GM21576 (cell line): ENCODE measurements around the gene AMPD3.
"Not testable (repeated sequence)": the region's sequence is repeated elsewhere in the genome, so short reads cannot be mapped to it uniquely, and the experiment has no call there.

Source experiments
- ATAC-seq: cut with Tn5 transposase; IDR thresholded peaks from one replicate; pipeline ENCODE4 v1.9.1; 2021; ENCODE audit warnings: mild to moderate bottlenecking, moderate library complexity; ENCODE audit not compliant: unreplicated experiment

AMPD3 gene

DNA sequence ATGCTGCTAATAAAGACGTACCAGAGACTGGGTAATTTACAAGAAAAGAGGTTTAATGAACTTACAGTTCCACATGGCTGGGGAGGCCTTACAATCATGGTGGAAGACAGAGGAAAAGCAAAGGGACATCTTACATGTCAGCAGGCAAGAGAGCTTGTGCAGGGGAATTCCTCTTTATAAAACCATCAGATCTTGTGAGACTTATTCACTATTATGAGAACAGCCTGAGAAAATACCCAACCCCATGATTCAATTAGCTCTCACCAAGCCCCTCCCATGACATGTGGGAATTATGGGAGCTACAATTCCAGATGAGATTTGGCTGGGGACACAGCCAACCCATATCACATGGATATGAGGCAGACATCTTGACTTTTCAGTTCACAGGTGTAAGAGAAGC lies 18.4 kb upstream of the AMPD3 start:
- ATAC-seq, result not testable (repeated sequence)

DNA sequence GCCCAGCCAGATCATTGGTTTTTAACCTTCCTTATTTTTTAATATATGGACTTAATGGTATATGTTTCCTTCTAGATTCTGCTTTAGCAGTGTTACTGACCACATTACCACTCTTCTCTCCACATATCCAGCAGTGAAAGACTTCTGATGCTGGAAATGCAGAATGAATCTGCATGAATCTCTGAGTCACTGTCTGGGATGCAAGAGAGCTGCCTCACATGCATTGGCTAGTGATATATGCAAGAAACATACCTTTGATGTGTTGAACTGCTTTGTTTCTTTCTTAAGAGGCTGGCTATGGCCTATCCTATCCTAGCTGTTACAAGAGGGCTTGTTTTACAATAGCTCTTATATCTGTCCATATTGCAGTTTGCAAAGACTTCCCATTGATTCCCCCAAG lies 16.6 kb upstream of the AMPD3 start:
- no peak for ATAC-seq

DNA sequence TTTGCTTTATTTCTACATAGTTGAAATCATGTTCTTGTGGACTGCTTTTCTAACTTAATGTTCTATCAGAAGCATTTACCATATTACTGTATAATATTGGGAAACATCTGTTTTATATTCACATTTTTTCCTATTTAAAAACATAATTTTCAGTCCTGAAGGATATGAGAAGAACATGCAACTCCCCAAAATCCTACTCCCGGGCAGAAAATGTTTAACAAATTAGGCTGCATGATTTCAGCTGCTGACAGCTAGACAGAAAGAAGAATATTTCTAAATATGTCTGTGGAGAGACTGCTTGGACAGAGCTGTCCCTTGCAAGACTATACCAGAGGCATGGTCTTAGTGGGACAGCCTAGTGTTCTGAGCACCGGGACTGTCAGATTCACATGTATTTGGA lies 15.7 kb upstream of the AMPD3 start:
- ATAC-seq, result no peak

DNA sequence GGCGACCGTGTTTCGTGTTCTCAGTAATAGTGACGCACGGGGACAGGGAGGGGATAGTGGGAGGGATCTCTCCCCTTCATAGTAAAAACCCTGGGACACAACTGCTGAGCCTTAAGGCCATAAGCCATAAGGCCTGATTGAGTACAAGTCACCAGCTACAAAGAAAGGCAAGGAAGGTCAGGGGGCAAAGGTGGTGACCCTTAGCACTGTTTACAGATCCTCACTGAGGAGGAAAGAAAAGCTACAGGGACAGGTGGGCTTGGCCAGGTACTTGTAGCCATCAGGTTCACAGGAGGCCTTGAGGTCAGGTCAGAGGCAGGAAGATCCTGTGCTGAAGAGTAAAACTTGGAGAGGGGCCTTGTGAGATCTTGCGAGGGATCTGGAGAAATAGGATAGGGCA lies 15.1 kb upstream of the AMPD3 start:
- ATAC-seq, result no peak

DNA sequence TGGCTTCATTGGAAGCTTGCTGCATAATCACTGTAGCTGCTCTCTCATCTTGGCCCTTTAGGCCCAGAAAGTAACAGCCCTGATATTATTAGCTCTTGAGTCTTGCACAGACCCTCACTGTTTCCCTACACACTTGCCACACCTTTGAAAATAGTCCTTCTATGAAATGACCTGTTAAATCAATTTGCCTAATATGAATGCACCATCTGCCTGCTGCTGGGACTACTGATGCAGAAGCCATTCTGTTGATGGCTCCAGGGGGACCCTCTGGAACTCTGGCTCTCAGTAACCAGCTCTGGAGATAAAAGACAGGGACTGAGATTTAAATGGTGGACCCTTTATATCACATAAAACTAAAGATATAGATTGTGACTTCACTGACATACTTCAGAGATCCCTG lies 14.7 kb upstream of the AMPD3 start:
- no peak for ATAC-seq

DNA sequence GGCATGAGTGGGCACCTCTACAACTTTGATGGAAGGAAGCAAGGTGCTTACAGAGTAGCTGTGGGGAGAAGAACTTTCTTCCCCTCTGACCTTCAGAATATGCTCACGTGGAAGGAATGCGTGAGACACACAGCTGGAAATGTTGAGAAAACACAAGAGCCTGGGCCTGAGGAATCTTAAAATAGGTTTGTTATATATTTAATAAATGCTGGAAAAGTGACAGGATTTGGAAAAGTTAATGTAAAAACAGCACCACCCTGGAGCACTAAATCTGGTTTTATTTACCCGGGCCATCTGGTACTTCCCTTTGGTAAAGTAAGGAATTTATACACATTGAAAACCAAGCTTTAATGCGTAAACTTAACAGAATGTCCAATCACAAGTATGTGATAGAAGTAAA lies 14.0 kb upstream of the AMPD3 start:
- no peak for ATAC-seq

DNA sequence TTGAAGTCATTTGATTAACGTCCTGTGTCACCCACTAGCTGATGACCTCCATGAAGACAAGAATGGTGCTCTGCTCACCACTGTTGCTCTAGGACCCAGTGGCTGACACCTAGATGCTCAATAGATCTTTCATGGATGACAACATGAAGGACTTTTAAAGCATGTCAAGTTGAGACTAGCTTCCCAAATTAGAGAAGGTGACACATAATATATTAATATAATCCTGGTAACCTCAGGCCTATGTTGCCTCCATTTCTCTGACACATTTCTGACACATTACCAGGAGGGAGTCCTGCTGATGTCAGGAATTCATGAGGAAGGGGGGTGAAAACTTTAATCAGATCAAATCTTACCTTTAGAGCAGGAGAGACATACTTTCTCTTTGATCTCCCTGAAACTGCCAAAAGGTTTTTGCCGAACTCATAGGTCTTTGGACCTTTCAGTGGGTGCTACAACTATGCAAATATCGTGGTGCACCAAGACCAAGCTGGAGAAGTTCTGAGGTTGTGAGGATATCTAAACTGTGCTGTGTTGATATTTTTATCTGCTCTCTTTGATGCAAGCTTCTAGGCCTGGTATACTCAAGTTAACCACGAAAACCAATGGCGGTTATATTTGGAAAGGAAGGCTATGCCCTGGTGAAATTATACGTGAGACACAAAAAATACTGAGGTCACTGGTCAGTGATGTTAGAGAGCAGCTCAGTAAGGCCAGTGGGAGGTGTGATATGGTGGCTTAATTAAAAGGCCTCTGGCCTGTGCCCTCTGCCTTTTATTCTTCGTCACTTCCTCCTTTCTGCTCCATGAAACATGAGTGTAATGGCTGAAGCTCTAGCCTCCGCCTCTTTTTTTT lies 13.2 kb upstream of the AMPD3 start:
- peak; percentile 92 for ATAC-seq

DNA sequence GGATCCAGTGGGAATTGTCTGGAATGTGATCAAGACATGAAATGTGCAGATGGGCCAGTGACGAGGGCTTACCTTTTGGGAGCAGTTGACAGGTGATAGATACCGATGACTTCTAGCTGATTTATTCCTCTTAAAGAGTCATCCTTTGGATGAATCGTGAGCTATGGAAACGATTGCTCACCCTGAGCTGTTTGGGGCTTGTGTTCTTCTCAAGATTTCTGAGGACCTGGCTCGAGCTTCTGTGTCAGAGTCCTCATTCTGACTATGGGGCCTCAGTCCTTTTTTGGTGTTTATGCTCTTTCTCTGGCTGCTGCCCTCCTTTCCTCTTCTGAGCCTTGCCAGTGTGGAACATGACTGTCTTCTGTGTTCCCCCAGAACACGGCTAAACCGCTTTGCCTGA lies 11.9 kb upstream of the AMPD3 start:
- ATAC-seq, result no peak

DNA sequence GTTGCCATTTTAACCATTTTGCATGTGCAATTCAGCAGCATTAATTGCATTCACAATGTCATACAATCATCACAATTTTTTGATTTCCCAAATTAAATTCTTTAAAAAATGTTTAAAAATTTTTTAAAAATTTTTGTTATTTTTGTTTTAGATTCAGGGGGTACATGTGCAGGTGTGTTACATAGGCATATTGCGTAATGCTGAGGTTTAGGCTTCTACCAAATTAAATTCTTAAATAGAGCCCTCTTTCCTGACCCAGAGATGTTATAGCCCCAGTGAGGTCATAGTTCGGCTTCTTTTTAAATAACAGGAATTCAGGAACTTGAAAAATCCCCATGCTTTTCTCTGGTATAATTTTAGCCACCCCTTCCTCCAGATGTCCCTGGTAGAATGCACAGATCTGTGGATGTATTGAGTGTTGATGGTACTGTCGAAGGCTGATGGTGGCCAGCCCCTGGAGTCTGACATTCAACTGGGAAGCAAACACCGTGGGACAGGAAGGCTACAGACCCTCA lies 11.3 kb upstream of the AMPD3 start:
- ATAC-seq, result no peak

DNA sequence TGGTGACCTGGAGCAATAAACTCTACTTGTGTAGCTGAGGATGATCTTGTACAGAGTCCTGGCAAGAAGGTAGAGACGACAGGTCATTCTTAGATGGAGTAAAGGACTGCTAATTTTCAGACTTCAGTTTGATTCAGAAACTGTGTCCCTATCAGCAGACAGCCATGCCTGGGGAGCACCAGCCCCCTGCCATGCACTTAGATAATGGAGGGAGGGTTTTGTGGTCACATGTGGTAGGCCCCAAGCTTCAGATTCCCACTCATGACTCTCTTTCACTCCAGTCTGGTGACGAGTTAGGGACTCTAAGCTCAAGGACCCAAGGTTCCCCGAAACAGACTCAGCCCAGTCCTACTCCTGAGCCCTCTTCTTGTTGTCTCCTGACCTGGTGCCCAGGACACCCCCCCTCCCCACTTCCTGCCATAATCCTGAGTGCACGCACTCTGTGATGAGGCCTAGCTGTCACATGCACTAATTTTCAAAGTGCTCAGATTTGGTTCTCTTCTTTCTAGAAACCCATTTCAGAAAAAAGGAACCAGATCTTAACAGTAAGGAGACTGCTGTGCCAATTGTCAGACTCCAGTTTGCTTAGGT lies 10.2 kb upstream of the AMPD3 start:
- no peak for ATAC-seq

DNA sequence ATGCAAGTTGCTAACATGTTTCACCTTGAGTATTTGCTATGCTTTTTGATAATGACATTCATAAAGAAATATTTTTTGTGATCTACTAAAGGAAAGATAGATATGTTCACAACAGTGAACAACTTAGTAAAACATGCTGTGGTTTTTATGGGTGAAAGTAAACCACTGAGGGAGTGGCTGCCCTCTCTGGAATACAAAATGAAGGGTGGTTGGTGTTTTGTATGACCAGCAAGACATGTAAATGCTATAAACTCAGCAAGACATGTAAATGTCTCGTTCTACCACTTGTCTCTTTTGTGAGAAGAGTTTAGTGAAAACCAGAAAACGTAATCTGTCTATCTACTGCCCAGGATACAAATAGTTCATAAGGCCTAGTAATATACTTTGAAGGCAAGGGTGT lies 7.6 kb upstream of the AMPD3 start:
- ATAC-seq, result no peak

DNA sequence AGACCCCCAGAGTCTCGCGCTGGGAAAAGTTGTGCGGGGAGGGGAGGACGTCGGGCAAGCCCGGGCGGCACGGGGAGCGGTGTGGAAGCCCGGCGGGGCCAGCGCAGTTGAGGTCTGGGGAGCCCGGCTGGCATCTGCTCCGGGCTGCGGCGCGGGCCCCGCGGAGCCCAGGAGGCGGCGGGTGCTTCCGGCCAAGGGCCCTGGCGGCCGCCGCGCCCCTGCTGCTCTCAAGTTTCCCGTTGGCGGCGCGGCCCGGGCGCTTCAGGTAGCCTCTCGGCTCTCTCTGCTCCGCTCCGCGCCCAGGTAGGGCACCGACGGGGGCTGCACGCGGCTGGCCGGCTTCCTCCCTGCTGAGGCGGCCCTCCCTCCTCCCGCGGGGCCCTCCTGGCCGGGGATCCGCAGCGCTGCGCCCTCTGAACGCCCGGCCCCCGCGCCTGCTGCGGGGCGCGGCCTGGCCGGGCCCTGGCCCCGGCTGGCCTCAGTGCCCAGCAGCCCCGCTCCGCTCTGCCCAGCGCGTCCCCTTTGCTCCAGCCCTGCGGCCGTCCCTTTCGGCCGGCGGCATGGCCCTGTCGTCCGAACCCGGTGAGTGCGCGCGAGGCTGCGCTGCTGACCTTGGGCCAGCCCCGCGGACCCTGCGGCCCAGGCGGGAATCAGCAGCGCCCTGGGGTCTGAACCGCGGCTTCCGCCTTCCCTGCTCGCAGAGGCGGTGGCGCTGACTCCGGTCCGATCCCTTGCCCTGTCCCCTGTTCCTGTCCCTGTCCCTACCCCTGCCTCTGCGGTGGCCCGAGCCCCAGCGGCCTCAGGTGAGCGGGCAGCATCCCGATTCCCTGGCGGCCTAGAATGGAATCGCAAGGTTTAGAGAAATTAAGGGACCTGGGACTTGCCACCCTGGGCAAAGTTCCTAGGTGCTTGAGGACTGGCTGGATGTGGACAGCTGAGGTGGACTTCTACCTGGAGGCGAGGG lies 4.3 kb upstream of the AMPD3 start:
- ATAC-seq, result no peak

DNA sequence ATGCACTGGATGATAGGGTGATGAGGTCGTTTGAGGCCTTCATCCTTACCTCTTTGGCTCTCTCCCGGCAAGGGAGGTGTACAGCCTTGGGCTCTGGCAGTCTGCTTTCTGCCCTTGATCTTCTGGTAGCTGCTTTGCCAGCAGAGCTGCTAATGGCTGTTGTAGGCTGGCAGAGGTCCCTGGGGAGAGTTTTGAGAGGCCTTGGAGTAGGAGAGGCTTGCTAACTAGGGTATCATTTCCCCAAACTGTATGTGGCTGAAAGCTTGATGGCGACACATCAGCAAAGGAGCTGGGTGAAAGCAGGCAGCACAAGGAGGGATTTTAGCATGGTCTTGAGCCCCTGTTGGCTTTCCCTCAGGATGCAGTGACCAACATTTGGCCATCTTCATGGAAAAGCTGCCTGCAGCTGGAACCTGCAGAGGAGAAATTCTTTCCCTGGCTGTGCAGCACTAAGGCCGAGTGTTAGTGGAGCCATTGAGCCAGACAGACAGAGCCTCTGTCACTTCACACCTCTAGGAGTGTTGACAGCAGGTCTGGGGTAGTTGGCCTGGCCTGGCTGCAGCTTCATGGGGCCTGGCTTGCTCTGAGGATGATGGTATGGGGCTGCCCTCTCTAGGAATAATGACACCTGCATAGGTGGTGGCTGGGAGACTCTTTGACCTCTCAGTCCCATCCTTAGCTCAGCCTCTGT lies 3.5 kb upstream of the AMPD3 start:
- no peak for ATAC-seq

DNA sequence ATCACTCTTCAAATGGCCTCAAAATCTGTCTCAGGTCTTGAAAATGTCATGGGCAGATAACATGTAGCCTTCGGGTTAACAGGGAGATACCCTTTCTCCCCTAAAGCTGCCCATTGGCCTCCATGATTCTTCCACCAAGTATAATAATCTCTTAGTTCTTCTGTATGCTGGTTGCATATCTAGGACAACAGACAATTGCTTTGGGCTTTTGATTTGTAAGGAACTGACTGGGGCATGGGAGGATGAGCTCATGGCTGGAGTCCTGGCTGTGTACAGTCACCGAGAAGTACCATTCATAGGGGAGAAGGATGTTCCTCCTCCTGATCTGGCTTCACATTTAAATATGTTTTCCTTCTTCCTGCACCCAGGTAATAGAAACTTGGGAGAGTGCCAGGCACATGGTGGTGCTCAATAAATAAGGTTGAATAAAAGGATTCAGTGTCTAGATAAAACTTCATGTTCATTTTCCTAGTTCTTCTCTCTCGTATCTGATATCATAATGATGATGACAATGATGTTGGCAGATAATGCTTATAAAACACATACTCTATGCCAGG lies 2.8 kb upstream of the AMPD3 start:
- ATAC-seq, result no peak

DNA sequence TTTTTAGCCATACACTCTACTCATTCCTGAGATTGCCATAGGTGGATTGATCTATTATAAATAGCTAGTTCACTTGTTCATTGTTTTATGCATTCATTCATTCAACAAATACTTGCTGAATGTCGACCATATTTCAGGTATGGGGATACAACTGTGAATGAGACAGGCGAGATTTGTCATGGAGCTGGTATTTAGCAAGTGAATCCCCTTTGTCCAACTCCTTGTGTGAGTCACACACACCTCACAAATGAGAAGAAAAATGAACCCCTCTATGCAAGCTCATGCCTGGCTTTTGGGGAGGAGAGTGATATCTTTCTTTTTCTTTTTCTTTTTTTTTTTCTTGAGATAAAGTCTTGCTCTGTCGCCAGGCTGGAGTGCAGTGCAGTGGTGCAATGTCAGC lies 1.8 kb upstream of the AMPD3 start:
- no peak for ATAC-seq

DNA sequence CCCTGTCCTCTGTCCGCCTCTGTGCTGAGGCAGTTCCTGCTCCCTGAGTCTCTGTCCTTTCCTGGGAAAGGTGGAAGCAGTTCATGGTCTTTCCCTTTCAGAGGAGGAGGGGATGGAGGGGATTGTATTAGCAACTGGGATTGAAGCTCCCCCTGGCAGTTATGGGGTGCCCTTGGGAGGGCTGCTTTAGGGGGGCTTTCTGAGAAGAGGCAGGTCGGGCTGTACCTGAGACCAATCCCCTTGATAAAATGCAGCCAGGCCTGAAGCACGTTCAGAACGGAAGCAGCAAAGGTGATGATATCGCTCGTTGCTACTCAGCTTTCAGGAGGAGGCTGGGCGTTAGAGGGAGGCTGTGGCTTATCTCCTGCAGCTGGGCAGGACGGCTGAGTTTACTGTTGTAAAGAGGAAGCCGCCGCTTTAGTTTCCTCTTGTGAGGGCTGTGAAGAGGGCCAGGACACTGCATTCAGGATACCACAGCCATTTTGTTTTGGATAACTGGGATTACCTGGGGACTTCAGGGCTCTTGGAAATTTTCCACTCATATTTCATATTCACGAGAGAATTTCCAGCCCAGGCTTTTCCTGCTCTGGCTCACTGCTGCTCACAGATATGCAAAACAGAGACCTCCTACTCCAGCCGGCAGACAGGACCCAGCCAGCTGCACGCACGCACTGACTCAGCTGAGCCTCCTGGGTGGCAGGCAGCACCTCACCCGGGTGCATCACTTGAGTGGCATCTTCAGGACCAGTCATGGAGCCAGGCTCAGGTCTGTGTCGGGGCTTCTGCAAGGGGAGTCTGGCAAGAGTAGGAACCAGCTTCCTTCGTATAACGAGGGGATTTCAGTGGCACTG lies 798 bp downstream of the AMPD3 start:
- ATAC-seq, result peak; percentile 54

DNA sequence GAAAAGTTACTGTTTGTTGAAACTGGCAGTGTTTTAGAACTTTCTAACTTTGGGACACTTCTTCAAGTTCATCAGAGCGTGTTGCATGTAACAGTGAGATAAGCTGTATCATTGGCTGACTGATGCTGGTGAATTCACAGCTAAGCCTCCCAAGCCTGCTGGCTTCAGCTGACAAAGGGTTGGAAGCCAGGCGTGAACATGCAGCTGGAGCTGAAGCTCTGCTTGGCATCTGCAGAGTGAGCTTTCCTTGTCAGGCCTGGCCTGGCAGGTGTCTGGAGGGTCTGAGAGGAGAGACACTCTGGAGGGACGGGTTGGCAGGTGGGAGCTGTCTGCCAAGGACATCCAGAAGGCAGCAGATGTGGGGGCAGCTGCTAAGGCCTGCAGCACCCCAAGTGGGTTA lies 1.5 kb downstream of the AMPD3 start:
- no peak for ATAC-seq

DNA sequence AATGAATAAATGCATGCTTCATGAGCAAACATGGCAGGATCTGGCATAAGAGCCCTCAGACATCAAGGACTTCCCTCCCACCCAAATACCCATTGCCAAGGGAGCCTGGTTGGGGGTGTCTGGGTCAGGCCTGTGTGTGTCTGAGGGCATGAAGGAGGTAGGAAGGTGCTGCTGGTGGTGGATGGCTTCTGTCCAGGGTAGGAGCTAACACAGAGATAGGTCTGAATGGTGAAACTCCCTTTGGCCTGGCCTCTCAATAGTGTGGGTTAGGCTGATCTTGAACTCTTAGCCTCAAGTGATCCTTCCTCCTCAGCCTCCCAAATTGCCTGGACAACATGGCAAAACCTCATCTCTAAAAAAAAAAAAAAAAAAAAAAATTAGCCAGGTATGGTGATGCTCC lies 2.8 kb downstream of the AMPD3 start:
- no peak for ATAC-seq
